Glomerular endothelial cell (primary cell): ENCODE data around the gene GHRHR. TPM values are rescaled to one million over a fixed set of nuclear protein-coding genes. Genes with fewer than 3 reads are reported as not detected.

ENCODE experiments used
- total RNA-seq: library from RNA; depleted of rRNA; stranded (reverse); fragments of >200 nt; gene quantifications from 2 replicates; pipeline ENCODE4 v1.2.3, GENCODE V29; 2015

GHRHR gene
- total RNA-seq, 1 donor from 2014 or later: not detected

Other genes with a start within 250 kb of the GHRHR start
- 0.05 and 0.12 TPM in 2 replicates for gene INMT, start 211.8 kb upstream of the GHRHR start, total RNA-seq
- gene MINDY4, start 192.5 kb upstream of the GHRHR start, total RNA-seq: 5.4 and 6.7 TPM in 2 replicates
- gene AQP1, start 52.1 kb upstream of the GHRHR start, total RNA-seq: 0.82 and 6.9 TPM in 2 replicates
- gene ADCYAP1R1, start 88.4 kb downstream of the GHRHR start, total RNA-seq: not detected in 2 replicates